Upper lobe of left lung (tissue), 6 donors: ENCODE measurements around the gene TBC1D8B. TPM values are rescaled to one million over a fixed set of nuclear protein-coding genes. Genes with fewer than 3 reads are reported as not detected.

ENCODE experiments used
- ATAC-seq, 2 donors: fragments of 200-7000 bp; cut with Tn5 transposase; one replicate each; pipeline ENCODE4 v1.9.1; 2022; ENCODE audit warnings: mild to moderate bottlenecking in 2 of 2, moderate library complexity in 2 of 2; ENCODE audit not compliant: low FRiP score in 2 of 2
- DNase-seq, 2 donors: peaks; one replicate each; pipeline ENCODE4 v3.0.0-alpha.2; 2019 to 2020
- H3K27ac ChIP-seq, 4 donors: fragments of 200-600 bp; sonication (generic); one replicate each; pipeline ENCODE4 v1.5.1; 2016 to 2019
- H3K27me3 ChIP-seq, 4 donors: fragments of 200-600 bp; sonication (generic); one replicate each; pipeline ENCODE4 v1.5.1; 2017 to 2019
- H3K36me3 ChIP-seq, 4 donors: fragments of 200-600 bp; sonication (generic); one replicate each; pipeline ENCODE4 v1.5.1; 2016 to 2019
- H3K4me1 ChIP-seq, 4 donors: fragments of 200-600 bp; sonication (generic); one replicate each; pipeline ENCODE4 v1.5.1; 2018 to 2019
- H3K4me3 ChIP-seq, 4 donors: fragments of 200-600 bp; sonication (generic); one replicate each; pipeline ENCODE4 v1.5.1; 2017 to 2019; ENCODE audit warnings: mild to moderate bottlenecking in 2 of 4, moderate library complexity in 1 of 4
- H3K9me3 ChIP-seq, 4 donors: fragments of 200-600 bp; sonication (generic); one replicate each; pipeline ENCODE4 v1.5.1; 2018 to 2019
- EP300 ChIP-seq, 4 donors: sonication (generic); formaldehyde crosslinking; IDR thresholded peaks; one replicate each; pipeline ENCODE4 v1.5.1; 2017; ENCODE audit warnings: antibody characterized with exemption in 4 of 4, control low read depth in 2 of 4
- POLR2A ChIP-seq, 4 donors: fragments of 450-650 bp; IDR thresholded peaks; one replicate each; pipeline ENCODE4 v1.5.1; 2016 to 2017; ENCODE audit warnings: antibody characterized with exemption in 4 of 4, mild to moderate bottlenecking in 2 of 4
- POLR2AphosphoS5 ChIP-seq, 2 donors: sonication (generic); formaldehyde crosslinking; IDR thresholded peaks; one replicate each; pipeline ENCODE4 v1.5.1; 2017; ENCODE audit warnings: antibody characterized with exemption in 2 of 2
- WGBS, 2 donors: methylation state at CpG; one replicate each; pipeline ENCODE4 v1.1.5; 2017 to 2018; 5-methylcytosine and 5-hydroxymethylcytosine counted together
- total RNA-seq, 6 donors: library from RNA; depleted of rRNA in 4 of 6; stranded (reverse); fragments of >200 nt in 4 of 6; gene quantifications; one replicate each; pipeline versions ENCODE4 v1.1.0 to v1.2.1, GENCODE V29; 2016 to 2021
- TF ChIP-seq, protein P1 (sequence below), 6 experiments: fragments of 450-650 bp in 4 of 6; fragments of 200-600 bp in 2 of 6; sonication (generic) in 2 of 6; IDR thresholded peaks; one replicate each; pipeline ENCODE4 v1.5.1; 2016 to 2019; ENCODE audit warnings: antibody characterized with exemption in 6 of 6
- donor health status: DM: no; HTN: no; CAD: no; lungs with moderate emphysema.
- donor health status: DM: no; HTN: yes; CAD: no; lungs with severe emphysema.

Gene TBC1D8B
- total RNA-seq, 6 donors from 2014 or later: 4.4 to 13.3 (median 6.0) TPM

GRCh38 chrX:106906361-106906760 is 103.9 kb downstream of the TBC1D8B start:
- TF ChIP-seq POLR2A (IDR thresholded peaks at IDR 0.05) (no peak), EP300 (IDR thresholded peaks at IDR 0.05) (no peak), POLR2AphosphoS5 (IDR thresholded peaks at IDR 0.05) (no peak)
- TF ChIP-seq, protein P1, sequence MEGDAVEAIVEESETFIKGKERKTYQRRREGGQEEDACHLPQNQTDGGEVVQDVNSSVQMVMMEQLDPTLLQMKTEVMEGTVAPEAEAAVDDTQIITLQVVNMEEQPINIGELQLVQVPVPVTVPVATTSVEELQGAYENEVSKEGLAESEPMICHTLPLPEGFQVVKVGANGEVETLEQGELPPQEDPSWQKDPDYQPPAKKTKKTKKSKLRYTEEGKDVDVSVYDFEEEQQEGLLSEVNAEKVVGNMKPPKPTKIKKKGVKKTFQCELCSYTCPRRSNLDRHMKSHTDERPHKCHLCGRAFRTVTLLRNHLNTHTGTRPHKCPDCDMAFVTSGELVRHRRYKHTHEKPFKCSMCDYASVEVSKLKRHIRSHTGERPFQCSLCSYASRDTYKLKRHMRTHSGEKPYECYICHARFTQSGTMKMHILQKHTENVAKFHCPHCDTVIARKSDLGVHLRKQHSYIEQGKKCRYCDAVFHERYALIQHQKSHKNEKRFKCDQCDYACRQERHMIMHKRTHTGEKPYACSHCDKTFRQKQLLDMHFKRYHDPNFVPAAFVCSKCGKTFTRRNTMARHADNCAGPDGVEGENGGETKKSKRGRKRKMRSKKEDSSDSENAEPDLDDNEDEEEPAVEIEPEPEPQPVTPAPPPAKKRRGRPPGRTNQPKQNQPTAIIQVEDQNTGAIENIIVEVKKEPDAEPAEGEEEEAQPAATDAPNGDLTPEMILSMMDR (IDR thresholded peaks at IDR 0.05): no peak
- Histone ChIP-seq H3K36me3 (no peaks in the 10 kb centered on the region), H3K27ac (no peak overlapping the region), H3K4me3 (no peak overlapping the region), H3K4me1 (no peaks in the 10 kb centered on the region), H3K27me3 (no peaks in the 10 kb centered on the region), H3K9me3 (no peaks in the 10 kb centered on the region)
- ATAC-seq: no peak
- 34 to 44% methylated on average over 5 to 6 of the region's 6 CpGs for WGBS, 2 donors
- DNase-seq: no peak

- H3K4me1 ChIP-seq: no peaks in the 10 kb centered on the region
- H3K36me3 ChIP-seq: no peaks in the 10 kb centered on the region
- H3K4me3 ChIP-seq: no peak overlapping the region
- 68 to 85% methylated on average over 2 of the region's 2 CpGs for WGBS, 2 donors
- no peak for TF ChIP-seq POLR2AphosphoS5 (IDR thresholded peaks at IDR 0.05)
- TF ChIP-seq POLR2A (IDR thresholded peaks at IDR 0.05): no peak
- no peak for TF ChIP-seq EP300 (IDR thresholded peaks at IDR 0.05)
- TF ChIP-seq, protein P1 (IDR thresholded peaks at IDR 0.05): no peak
- no peak for ATAC-seq
- no peak for DNase-seq
- H3K27me3 ChIP-seq: no peaks in the 10 kb centered on the region
- no peak overlapping the region for H3K27ac ChIP-seq
- H3K9me3 ChIP-seq: no peaks in the 10 kb centered on the region
Observed at GRCh38 chrX:106912864-106913263, 110.4 kb downstream of the TBC1D8B start.

- WGBS, 2 donors: 23 to 46% methylated on average over 4 to 6 of the region's 6 CpGs
- Histone ChIP-seq H3K9me3 (no peaks in the 10 kb centered on the region), H3K27ac (no peak overlapping the region), H3K36me3 (no peaks in the 10 kb centered on the region), H3K4me1 (no peaks in the 10 kb centered on the region), H3K27me3 (no peaks in the 10 kb centered on the region), H3K4me3 (no peak overlapping the region)
- ATAC-seq (no peak), DNase-seq (no peak)
- TF ChIP-seq POLR2AphosphoS5 (IDR thresholded peaks at IDR 0.05) (no peak), POLR2A (IDR thresholded peaks at IDR 0.05) (no peak), EP300 (IDR thresholded peaks at IDR 0.05) (no peak)
- TF ChIP-seq, protein P1 (IDR thresholded peaks at IDR 0.05): no peak
Observed at GRCh38 chrX:106917830-106918500, 115.5 kb downstream of the TBC1D8B start.

DNA sequence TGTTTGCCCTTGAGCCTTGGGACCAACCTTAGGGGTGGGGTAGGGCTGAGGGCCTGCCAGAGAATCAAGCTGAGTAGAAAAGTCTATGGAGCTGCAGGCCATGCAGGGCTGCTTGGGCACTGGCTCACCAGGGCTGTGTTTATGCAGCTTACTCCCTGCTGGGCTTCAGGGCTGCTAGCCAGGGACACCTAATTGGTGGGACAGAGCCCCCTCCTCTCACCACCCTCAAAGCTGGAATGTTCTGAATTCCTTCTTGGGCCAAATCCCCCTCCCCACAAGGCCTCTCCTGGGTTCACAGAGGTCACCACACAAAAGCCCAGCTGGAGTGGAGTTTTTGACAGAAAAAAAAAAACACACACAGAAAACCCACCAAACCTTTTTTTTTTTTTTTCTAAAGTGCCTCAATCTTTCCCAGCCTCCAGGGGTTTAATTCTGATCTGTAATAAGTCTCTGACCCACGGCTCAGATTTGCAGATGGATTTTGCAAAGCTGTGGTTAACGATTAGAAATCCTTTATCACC is 117.5 kb downstream of the TBC1D8B start, which contains the start of gene CLDN2:
Gene CLDN2 (plus strand): TSS at position 471 of the 521 bp plus-strand sequence. CDS start 7,827 bp downstream, outside the sequence.
- TF ChIP-seq POLR2AphosphoS5 (IDR thresholded peaks at IDR 0.05): no peak
- TF ChIP-seq, protein P1 (IDR thresholded peaks at IDR 0.05): no peak
- TF ChIP-seq EP300 (IDR thresholded peaks at IDR 0.05): no peak
- no peak for TF ChIP-seq POLR2A (IDR thresholded peaks at IDR 0.05)
- Histone ChIP-seq H3K4me3 (no peak within 1 kb of the TSS), H3K27ac (no peak within 1 kb of the TSS), H3K36me3 (no peaks in the 10 kb centered on the region), H3K27me3 (no peaks in the 10 kb centered on the region), H3K9me3 (no peaks in the 10 kb centered on the region), H3K4me1 (no peaks in the 10 kb centered on the region)
- WGBS, 2 donors: 42 to 58% methylated on average over 2 of the region's 2 CpGs
- no peak for DNase-seq
- ATAC-seq: no peak

- DNase-seq (no peak), ATAC-seq (no peak)
- Histone ChIP-seq H3K9me3 (no peaks in the 10 kb centered on the region), H3K27me3 (no peaks in the 10 kb centered on the region), H3K27ac (no peak overlapping the region), H3K4me1 (no peaks in the 10 kb centered on the region), H3K4me3 (no peak overlapping the region), H3K36me3 (no peaks in the 10 kb centered on the region)
- WGBS, 2 donors: 50 to 79% methylated on average over 2 of the region's 2 CpGs
- TF ChIP-seq POLR2AphosphoS5 (IDR thresholded peaks at IDR 0.05): no peak
- no peak for TF ChIP-seq EP300 (IDR thresholded peaks at IDR 0.05)
- TF ChIP-seq, protein P1 (IDR thresholded peaks at IDR 0.05): no peak
- no peak for TF ChIP-seq POLR2A (IDR thresholded peaks at IDR 0.05)
Observed at GRCh38 chrX:106921637-106922036, 119.2 kb downstream of the TBC1D8B start.
